GM19025 (cell line): Measurements from ENCODE around the gene VENTX.
"Not testable (repeated sequence)": the region's sequence is repeated elsewhere in the genome, so short reads cannot be mapped to it uniquely, and the experiment has no call there.

Experiments used
- ATAC-seq: cut with Tn5 transposase; IDR thresholded peaks from one replicate; pipeline ENCODE4 v1.9.1; 2021; ENCODE audit warnings: mild to moderate bottlenecking, low read depth, moderate library complexity; ENCODE audit not compliant: unreplicated experiment

The VENTX gene

GRCh38 chr10:133253361-133253955, 15.8 kb downstream of the VENTX start:
- ATAC-seq, result no peak

DNA sequence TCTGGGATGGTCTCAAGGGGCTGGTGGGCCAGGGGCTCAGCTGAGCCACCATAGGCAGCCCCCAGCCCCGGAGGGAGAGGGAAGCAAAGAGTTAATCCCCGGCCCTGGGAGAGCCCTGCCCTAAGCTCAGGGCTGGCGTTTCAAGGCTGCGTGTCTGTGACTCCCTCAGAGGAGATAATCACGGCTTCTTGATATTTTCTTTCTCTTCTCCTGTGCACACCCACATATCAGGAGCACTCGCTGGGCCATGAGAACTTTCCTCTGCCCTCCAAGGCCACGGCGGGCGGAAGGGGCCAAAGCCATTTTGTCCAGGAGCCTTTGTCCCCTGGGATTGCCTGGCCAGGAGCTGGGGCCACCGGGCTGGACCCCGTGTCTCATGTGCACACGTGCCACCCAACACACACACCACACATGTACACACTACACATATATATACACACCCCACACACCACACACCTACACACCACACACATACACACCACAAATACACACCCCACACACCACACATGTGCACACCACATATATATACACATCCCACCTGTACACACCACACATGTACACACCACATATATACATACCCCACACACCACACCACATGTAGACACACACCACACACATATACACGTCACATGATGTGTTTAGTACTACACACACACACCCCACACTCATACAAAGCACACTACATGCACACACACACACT, 16.9 kb downstream of the VENTX start:
- no peak for ATAC-seq

DNA sequence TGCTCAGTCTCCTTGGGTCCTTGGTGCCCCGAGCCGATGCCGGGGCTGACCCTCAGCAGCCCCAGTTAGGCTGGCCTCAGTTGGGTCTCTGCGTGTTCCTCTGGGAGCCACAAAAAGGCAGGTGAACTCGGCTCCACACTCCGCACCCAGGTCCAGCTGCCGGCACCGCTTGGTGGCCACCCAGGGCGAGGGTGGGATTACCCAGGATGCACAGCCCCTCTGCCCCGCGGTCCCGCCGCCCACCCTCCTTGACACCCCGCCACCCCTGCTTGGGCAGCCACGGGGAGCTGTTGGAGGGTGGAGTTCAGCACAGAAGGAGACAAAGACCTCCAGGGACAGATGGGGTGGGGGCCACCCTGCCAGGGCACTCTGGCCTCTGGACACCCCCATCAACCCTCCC, 17.7 kb downstream of the VENTX start:
- no peak for ATAC-seq

DNA sequence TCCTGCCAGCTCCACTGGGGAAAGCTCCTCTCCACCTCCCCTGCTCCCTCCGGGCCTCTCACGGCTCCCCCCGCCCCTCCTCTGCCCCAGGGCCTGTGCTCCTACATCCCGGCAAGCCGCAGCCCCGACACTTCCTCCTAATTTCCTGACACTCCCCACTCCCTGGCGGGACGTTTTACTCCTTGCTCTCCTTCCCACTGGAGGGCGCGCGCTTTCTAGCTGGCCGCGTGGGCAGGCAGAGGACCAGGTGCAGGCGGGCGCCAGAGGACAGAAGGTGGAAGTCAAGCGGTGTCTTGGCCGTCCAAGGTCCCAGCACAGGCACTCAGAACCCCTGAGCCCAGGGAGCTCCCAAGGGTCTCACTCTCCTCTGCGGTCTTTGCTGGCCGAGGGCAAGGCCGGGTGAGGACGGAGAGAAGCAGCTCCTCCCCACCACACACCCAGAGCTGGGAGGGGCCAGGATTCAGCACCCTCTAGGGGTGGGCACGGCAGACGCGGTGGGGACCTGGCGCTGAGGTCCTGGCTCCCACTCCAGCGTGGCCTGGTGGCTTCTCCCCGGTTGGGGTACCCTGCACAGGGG, 19.9 kb downstream of the VENTX start:
- ATAC-seq, result no peak

- ATAC-seq, result no peak
These were observed 20.6 kb downstream of the VENTX start for GRCh38 chr10:133258066-133258817.

DNA sequence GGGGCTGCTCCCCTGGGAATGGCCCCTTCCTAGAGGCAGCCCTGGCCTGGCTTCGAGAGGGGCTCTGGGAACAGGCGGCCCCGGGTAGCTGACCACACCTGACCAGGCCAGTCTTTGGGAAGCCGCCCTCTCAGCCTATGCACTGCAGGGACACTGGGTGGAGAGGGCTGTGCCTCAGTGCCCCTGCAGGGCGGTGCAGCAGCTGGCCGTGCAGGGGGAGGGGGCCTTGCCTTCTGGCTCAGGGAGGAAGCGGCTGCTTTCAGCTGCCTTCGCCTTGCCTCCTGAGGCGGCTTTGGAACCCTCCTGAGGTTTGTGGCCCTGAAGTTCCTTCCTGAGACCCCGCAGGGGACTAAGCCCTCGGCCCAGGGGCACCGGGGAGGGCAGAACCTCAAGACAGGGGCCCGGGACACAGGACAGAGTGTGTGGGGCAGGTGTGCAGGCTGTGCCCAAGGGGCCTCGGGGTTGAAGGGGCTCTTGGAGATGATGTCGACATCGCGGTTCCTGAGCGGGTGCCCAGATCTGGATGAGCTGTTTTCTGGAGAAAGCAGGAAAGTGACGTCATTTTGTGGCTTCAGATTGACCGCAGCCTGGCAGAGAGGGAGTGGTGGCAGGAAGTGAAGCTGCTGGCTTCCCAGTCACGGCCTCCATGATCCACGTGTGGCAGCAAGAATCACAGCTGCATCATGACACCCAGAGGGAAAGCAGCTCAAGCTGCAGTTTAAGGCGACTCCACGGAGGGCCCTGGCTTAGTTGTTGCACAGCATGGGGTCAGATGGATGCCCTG, 21.4 kb downstream of the VENTX start:
- ATAC-seq, result no peak

GRCh38 chr10:133259602-133259989, 21.9 kb downstream of the VENTX start:
- ATAC-seq, result no peak

DNA sequence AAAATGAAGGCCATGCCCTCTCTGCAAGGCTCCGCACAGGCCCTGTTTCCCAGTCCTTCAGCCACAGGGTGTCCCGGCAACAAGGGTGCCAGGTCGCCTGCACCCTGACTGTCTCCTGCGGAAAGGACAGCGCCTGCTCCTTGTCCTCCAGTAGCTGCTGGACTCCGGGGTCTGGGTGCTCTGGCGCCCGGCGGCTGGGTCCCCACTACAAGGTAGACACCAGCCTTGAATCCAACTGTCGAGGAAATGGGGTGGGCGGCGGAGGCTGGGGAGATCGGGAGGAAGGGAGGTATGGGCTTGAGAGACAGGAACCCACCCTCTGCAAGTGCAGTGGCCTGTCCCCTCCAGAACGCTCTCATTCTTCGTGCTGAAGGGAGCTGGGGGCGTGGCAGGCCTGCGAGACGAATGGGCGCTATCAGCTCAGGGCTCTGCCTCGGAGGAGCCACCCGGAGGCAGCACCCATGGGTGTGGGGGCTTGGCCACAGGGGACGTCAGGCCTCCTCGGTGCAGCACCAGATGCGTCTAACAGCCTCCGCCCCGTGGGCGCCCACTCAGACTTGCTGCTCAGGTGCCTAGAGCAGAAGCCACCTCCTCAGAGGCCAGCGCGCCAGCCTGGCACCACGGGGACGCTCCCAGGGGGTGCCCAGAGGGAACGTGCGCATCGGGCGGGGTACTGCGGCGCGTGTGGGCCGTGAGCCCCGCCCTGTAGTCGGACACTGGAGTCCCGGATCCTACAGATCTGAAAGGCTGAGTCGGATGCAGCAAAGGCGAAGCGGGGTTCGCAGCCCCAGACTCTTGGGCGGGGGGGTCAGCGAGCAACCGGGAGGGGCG, 23.5 kb downstream of the VENTX start:
- ATAC-seq, result peak; percentile 63

GRCh38 chr10:133261726-133262325, 24.2 kb downstream of the VENTX start:
- ATAC-seq, result peak; percentile 52

GRCh38 chr10:133262696-133263095, 25.0 kb downstream of the VENTX start:
- no peak for ATAC-seq

DNA sequence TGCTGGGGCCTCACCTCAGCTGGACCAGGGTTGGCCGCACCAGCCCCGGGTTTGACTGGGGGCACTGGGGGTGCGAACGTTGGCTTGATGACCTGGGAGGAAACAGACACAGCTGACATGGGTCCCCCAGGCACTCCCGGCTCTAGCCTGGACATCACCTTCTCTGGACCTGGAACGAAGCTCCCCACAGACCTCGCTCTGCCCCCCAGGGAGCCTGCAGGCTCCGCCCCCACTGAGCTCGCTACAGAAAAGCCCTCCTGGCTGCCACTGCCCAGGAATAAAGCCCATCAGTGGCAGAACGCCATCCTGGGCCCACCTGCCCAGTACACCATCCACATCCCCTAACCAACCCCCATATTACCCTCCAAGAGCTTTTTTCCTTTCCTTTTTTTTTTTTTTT, 26.0 kb downstream of the VENTX start:
- no peak for ATAC-seq

DNA sequence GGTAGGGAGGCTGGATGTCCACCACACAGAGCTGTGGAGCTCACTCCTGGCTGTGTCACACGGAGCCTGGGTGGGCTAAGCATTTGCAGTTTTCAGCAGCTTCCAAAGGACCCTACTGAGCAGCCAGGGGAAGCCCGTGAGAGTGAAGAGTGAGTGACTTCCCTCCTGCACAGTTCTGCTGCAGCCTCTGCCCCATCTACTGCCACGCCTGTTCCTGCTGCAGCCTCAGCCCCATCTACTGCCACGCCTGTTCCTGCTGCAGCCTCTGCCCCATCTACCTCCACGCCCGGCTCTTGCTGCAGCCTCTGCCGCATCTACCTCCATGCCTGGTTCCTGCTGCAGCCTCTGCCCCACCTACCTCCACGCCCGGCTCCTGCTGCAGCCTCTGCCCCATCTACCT, 26.8 kb downstream of the VENTX start:
- ATAC-seq, result no peak

- not testable (repeated sequence) for ATAC-seq
These were observed 27.4 kb downstream of the VENTX start for GRCh38 chr10:133265052-133265451.

GRCh38 chr10:133266056-133266795, 28.6 kb downstream of the VENTX start:
- ATAC-seq, result no peak

- no peak for ATAC-seq
These were observed 29.6 kb downstream of the VENTX start for GRCh38 chr10:133267293-133267692.

DNA sequence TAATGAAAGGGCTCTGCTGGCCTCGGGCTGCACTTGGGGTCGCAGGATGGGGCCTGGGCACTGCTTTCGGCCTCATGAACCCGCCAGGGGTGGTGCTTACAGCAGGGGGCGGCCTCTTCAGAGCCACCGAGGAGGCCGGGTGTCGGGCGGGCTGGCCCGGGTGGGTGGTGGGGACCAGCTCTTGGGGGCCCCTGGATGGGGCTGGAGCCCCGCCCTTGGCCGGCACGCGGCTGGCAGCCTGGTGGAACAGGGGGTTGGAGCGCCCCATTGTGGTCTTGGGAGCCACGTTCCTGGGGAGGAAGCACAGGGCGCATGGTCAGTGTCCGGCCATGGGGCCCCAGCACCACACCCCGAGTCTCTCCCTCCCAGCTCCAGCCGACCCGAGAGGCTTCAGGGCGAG, 30.2 kb downstream of the VENTX start:
- ATAC-seq, result no peak

GRCh38 chr10:133268532-133268931, 30.9 kb downstream of the VENTX start:
- ATAC-seq, result no peak

GRCh38 chr10:133269367-133269766, 31.7 kb downstream of the VENTX start:
- ATAC-seq, result no peak

DNA sequence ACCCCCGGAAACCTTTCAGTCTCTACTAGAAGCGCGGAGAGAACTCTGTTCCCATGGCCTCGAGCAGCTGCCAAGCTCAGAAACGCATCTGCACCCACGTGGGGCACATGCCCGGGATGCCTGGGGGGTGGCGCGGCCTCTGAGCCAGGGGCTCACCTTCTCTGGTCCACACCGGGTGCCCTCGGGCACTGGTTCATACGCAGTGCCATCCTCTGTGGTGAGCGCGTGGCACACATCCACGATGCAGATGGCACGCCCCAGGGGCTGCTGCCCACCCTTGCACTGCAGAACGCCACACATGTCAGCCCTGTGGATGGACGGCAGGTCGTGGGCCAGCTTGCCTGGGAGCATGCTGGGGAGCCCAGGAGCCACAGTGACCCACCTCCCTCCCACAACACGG, 32.5 kb downstream of the VENTX start:
- no peak for ATAC-seq
